K562 (cell line): ENCODE results near the gene CDSN. TPM values are rescaled to one million over a fixed set of nuclear protein-coding genes. Genes with fewer than 3 reads are reported as not detected.

Experiments
- ATAC-seq: fragments of 200-7000 bp; cut with Tn5 transposase; 3 replicates; pipeline ENCODE4 v1.9.1; 2020; ENCODE audit warnings: moderate library complexity
- Bru-seq: library from RNA; stranded (reverse); fragments of 400-500 nt; gene quantifications from one replicate; lab custom pipeline; 2021; lab: Mats Ljungman, UMichigan
- BruChase-seq, 2 experiments: library from RNA; stranded (reverse); fragments of 400-500 nt; gene quantifications; one replicate each; lab custom pipeline; 2021; lab: Mats Ljungman, UMichigan
- BruUV-seq: library from RNA; stranded (reverse); fragments of 400-500 nt; replicated peaks from 2 replicates; lab custom pipeline; 2021; lab: Mats Ljungman, UMichigan
- CTCF ChIA-PET: fragments of 300-600 bp; formaldehyde crosslinking; extraction: SDS; loops from one replicate; lab custom pipeline; 2021; ENCODE audit warnings: low intra/inter-chr PET ratio; lab: Yijun Ruan, JAX
- POLR2A ChIA-PET: fragments of 300-600, 350-650 bp; sonication (Branson Sonifier 250); formaldehyde crosslinking; extraction: SDS; loops from one replicate; lab custom pipeline; 2021; ENCODE audit warnings: antibody characterized with exemption, inconsistent platforms; lab: Yijun Ruan, JAX
- DNase-seq, 4 experiments: peaks; one replicate each; pipeline versions ENCODE4 v3.0.0 to v3.0.0-alpha.2; 2011 to 2018; ENCODE audit warnings: low spot score in 3 of 4, mixed read lengths in 3 of 4; ENCODE audit errors: extremely low read depth in 1 of 4
- FAIRE-seq: peaks from 2 replicates; lab custom pipeline; 2011; peaks lifted over from hg19 to GRCh38; lab: Jason Lieb, UNC
- H2AFZ ChIP-seq: 2 replicates; pipeline ENCODE4 v1.6.0; 2011; ENCODE audit warnings: low read depth, low read length, control low read depth, inconsistent platforms
- H3K27ac ChIP-seq: fragments of 200-600 bp; 3 replicates; pipeline ENCODE4 v1.8.0; 2011; ENCODE audit warnings: low read depth, mild to moderate bottlenecking, control low read depth, inconsistent platforms, low read length, moderate library complexity, mixed read lengths; ENCODE audit errors: extremely low read depth
- H3K27me3 ChIP-seq, 2 experiments: fragments of 300-600 bp in 1 of 2; 2 replicates in 1 of 2; 3 replicates in 1 of 2; pipeline versions ENCODE4 v1.6.0 to v1.8.0; 2011; ENCODE audit warnings: inconsistent platforms in 2 of 2, low read length in 2 of 2, mild to moderate bottlenecking in 1 of 2, mixed read lengths in 1 of 2, moderate library complexity in 1 of 2; ENCODE audit not compliant: control insufficient read depth in 2 of 2, insufficient read depth in 2 of 2
- H3K36me3 ChIP-seq: fragments of 300-600 bp; 3 replicates; pipeline ENCODE4 v1.8.0; 2011; ENCODE audit warnings: mild to moderate bottlenecking, low read length, inconsistent platforms; ENCODE audit not compliant: control insufficient read depth, insufficient read depth
- H3K4me1 ChIP-seq, 2 experiments: fragments of 200-600 bp in 1 of 2; replicated peaks in 1 of 2; 2 replicates in 1 of 2; 3 replicates in 1 of 2; pipeline versions ENCODE4 v1.5.1 to v1.8.0; 2011; ENCODE audit warnings: inconsistent platforms in 2 of 2, low read length in 2 of 2, mild to moderate bottlenecking in 1 of 2, mixed read lengths in 1 of 2, moderate library complexity in 1 of 2; ENCODE audit not compliant: control insufficient read depth in 2 of 2, insufficient read depth in 2 of 2
- H3K4me2 ChIP-seq: 2 replicates; pipeline ENCODE4 v1.6.1; 2011; ENCODE audit warnings: low read length, control low read depth, inconsistent platforms, mixed read lengths; ENCODE audit not compliant: insufficient read depth
- H3K4me3 ChIP-seq: fragments of 200-600 bp; sonication (generic), shearing (Covaris generic); 2 replicates; pipeline ENCODE4 v1.5.1; 2016; ENCODE audit warnings: control low read depth, inconsistent platforms
- H3K79me2 ChIP-seq: fragments of 200-600 bp; 3 replicates; pipeline ENCODE4 v1.8.0; 2011; ENCODE audit warnings: low read length, inconsistent platforms; ENCODE audit not compliant: control insufficient read depth, insufficient read depth
- H3K9ac ChIP-seq, 2 experiments: 2 replicates each; pipeline versions ENCODE4 v1.6.0 to v1.6.1; 2011; ENCODE audit warnings: low read depth in 2 of 2, low read length in 2 of 2, control low read depth in 1 of 2, inconsistent platforms in 1 of 2, mild to moderate bottlenecking in 1 of 2, mixed read lengths in 1 of 2; ENCODE audit not compliant: insufficient read depth in 1 of 2
- H3K9me1 ChIP-seq: one replicate; pipeline ENCODE4 v1.6.0; 2011; ENCODE audit warnings: inconsistent platforms, mild to moderate bottlenecking, low read length, moderate library complexity; ENCODE audit not compliant: control insufficient read depth, insufficient read depth
- H3K9me3 ChIP-seq: replicated peaks from 2 replicates; pipeline ENCODE4 v1.5.1; 2011; ENCODE audit warnings: low read depth, low read length, inconsistent platforms; ENCODE audit not compliant: control insufficient read depth, insufficient read depth
- H4K20me1 ChIP-seq: replicated peaks from 2 replicates; pipeline ENCODE4 v1.6.1; 2011; ENCODE audit warnings: low read length, inconsistent platforms, mixed read lengths; ENCODE audit not compliant: control insufficient read depth, insufficient read depth
- CBFB ChIP-seq: sonication (generic); formaldehyde crosslinking; IDR thresholded peaks from 2 replicates; pipeline ENCODE4 v1.4.0; 2020; ENCODE audit warnings: mild to moderate bottlenecking, missing genetic modification reagents
- E2F8 ChIP-seq: fragments of 450-650 bp; IDR thresholded peaks from 2 replicates; pipeline ENCODE4 v1.7.1; 2018; ENCODE audit warnings: mild to moderate bottlenecking, low read depth; ENCODE audit not compliant: partially characterized antibody
- FOXJ2 ChIP-seq: fragments of 200-800 bp; sonication (Bioruptor generic); IDR thresholded peaks from 2 replicates; pipeline ENCODE4 v1.6.1; 2016; ENCODE audit warnings: missing genetic modification characterization, missing compliant biosample characterization
- FOXJ3 ChIP-seq: sonication (generic); formaldehyde crosslinking; IDR thresholded peaks from 2 replicates; pipeline ENCODE4 v1.4.0; 2020; ENCODE audit warnings: mild to moderate bottlenecking, missing genetic modification reagents
- KAT7 ChIP-seq: sonication (generic); formaldehyde crosslinking; IDR thresholded peaks from 2 replicates; pipeline ENCODE4 v1.8.0; 2022; ENCODE audit warnings: missing genetic modification reagents, mild to moderate bottlenecking, borderline replicate concordance
- MTA3 ChIP-seq: fragments of 450-650 bp; formaldehyde crosslinking; IDR thresholded peaks from 2 replicates; pipeline ENCODE4 v1.6.1; 2017; ENCODE audit warnings: mild to moderate bottlenecking, borderline replicate concordance
- PATZ1 ChIP-seq: fragments of 250-450 bp; sonication (Bioruptor Pico); IDR thresholded peaks from 2 replicates; pipeline ENCODE4 v1.5.0; 2020; ENCODE audit warnings: mild to moderate bottlenecking, borderline replicate concordance
- SETDB1 ChIP-seq: IDR thresholded peaks from one replicate; pipeline ENCODE4 v1.6.1; 2012; ENCODE audit warnings: low read length, control low read depth, inconsistent platforms
- SMC3 ChIP-seq: conservative IDR thresholded peaks from 2 replicates; pipeline ENCODE4 v1.6.1; 2011; ENCODE audit warnings: low read depth, low read length, improper control_type of control experiment; ENCODE audit not compliant: insufficient read depth
- STAT5A ChIP-seq: IDR thresholded peaks from 2 replicates; pipeline ENCODE4 v1.6.1; 2012; ENCODE audit warnings: low read length, inconsistent platforms, borderline replicate concordance
- TSC22D4 ChIP-seq: fragments of 450-650 bp; IDR thresholded peaks from 2 replicates; pipeline ENCODE4 v1.6.1; 2016; ENCODE audit warnings: missing genetic modification characterization, missing biosample characterization, control low read depth
- YBX1 ChIP-seq: fragments of 450-650 bp; IDR thresholded peaks from 2 replicates; pipeline ENCODE4 v1.7.1; 2016; ENCODE audit warnings: mild to moderate bottlenecking
- ZC3H11A ChIP-seq: IDR thresholded peaks from 2 replicates; pipeline ENCODE4 v1.6.1; 2012; ENCODE audit warnings: low read depth, low read length, improper control_type of control experiment
- WGBS: fragments of 100-300 bp; shearing (Covaris generic); methylation state at CpG from one replicate; pipeline ENCODE4 v1.1.6; 2016; ENCODE audit warnings: low coverage, mixed read lengths; ENCODE audit not compliant: insufficient coverage; ENCODE audit errors: missing lambda C conversion rate; 5-methylcytosine and 5-hydroxymethylcytosine counted together
- in situ Hi-C: fragments of 300-500 bp; cut with MboI; formaldehyde crosslinking; loops from 4 replicates; pipeline ENCODE4 v1.15.0; 2018; ENCODE audit warnings: inconsistent platforms, mixed read lengths
- intact Hi-C: fragments of 100-400 bp; cut with micrococcal nuclease; formaldehyde crosslinking; loops from 2 replicates; pipeline ENCODE4 v1.14.2; 2022
- long read RNA-seq, 3 experiments: library from polyadenylated mRNA in 2 of 3; library from RNA in 1 of 3; unstranded in 2 of 3; stranded (forward) in 1 of 3; transcript quantifications; one replicate each; pipeline ENCODE4 v2.0.0, GENCODE V29; 2019 to 2022
- polyA minus RNA-seq, 3 experiments: library from RNA; depleted of rRNA, polyadenylated mRNA; stranded (reverse); fragments of >200 nt; gene quantifications; 2 replicates each; pipeline ENCODE4 v1.2.3, GENCODE V29; 2011
- polyA plus RNA-seq, 8 experiments: library from polyadenylated mRNA; depleted of rRNA in 4 of 8; stranded (reverse) in 5 of 8; unstranded in 3 of 8; fragments of >200 nt; fragmentation: Nextera tagmentation in 2 of 8; fragmentation: Illumina TruSeq in 1 of 8; extraction: Ambion mirVana in 2 of 8; extraction: Trizol in 1 of 8; gene quantifications; 2 replicates each; pipeline versions ENCODE4 v1.2.1 to v1.2.3, GENCODE V29; 2011 to 2014; ENCODE audit warnings: inconsistent platforms in 1 of 8, missing spikeins in 1 of 8
- total RNA-seq, 7 experiments: library from RNA; depleted of rRNA in 6 of 7; stranded (reverse); fragments of >200 nt in 6 of 7; fragmentation: Illumina TruSeq in 2 of 7; extraction: Trizol in 2 of 7; gene quantifications; 2 replicates each; pipeline versions ENCODE4 v1.2.1 to v1.2.3, GENCODE V29; 2011 to 2021; ENCODE audit warnings: low replicate concordance in 1 of 7

The CDSN gene
- total RNA-seq (2011; cell fraction: chromatin; rRNA removed; ENCODE audit: low replicate concordance), result not detected in 2 replicates
- not detected in 2 replicates for total RNA-seq (2011; cell fraction: nucleolus; rRNA removed)
- total RNA-seq (2011; cell fraction: nucleoplasm; rRNA removed), result not detected in 2 replicates
- total RNA-seq (2014; rRNA removed) (not detected in 2 replicates), total RNA-seq (2014; rRNA removed; fragmentation: Illumina TruSeq; extraction: Trizol) (not detected in 2 replicates), total RNA-seq (2015; rRNA removed; fragmentation: Illumina TruSeq; extraction: Trizol) (not detected in 2 replicates), total RNA-seq (2021) (not detected in 2 replicates), polyA plus RNA-seq (2011; rRNA removed) (not detected in 2 replicates), polyA plus RNA-seq (2014; fragmentation: Illumina TruSeq; extraction: Trizol) (not detected in 2 replicates), polyA plus RNA-seq (2014; fragmentation: Nextera tagmentation; extraction: Ambion mirVana) (not detected), polyA plus RNA-seq (2014; rRNA removed) (not detected in 2 replicates), polyA minus RNA-seq (2011; rRNA and poly(A)+ RNA removed) (not detected in 2 replicates), Bru-seq, nascent RNA (not detected), BruChase-seq, experiment 1, labeled RNA remaining after a 2-hour chase (not detected), BruChase-seq, experiment 2, labeled RNA remaining after a 6-hour chase (not detected)
- not detected in 2 replicates for polyA plus RNA-seq (2011; cell fraction: cytosol; rRNA removed)
- not detected in 2 replicates for polyA plus RNA-seq (2011; cell fraction: nucleus; rRNA removed)
- polyA plus RNA-seq (2012), result not detected in 2 replicates
- not detected in 2 replicates for polyA minus RNA-seq (2011; cell fraction: cytosol; rRNA and poly(A)+ RNA removed)
- not detected in 2 replicates for polyA minus RNA-seq (2011; cell fraction: nucleus; rRNA and poly(A)+ RNA removed)
- long read RNA-seq, experiment 1, result 0 reads
- long read RNA-seq, experiment 2, result 0 reads
- long read RNA-seq, experiment 3, result 0 reads

- Histone ChIP-seq H3K27me3 (peaks cover 52 to 86% of the 10 kb centered on the region in 2 experiments), H3K36me3 (no peaks in the 10 kb centered on the region), H3K79me2 (no peaks in the 10 kb centered on the region), H3K4me3 (no peak within 1 kb of the TSS), H3K27ac (no peak within 1 kb of the TSS), H3K9me1 (no peaks in the 10 kb centered on the region), H3K4me1 (peaks cover 0 to 16% of the 10 kb centered on the region in 2 experiments; a peak in 3 of 5 replicates), H3K4me2 (no peak within 1 kb of the TSS), H2AFZ (no peak within 1 kb of the TSS), H3K9me3 (no peaks in the 10 kb centered on the region), H3K9ac (peak within 1 kb of the TSS in 1 of 2 experiments; percentile 6; a peak in 1 of 4 replicates), H4K20me1 (peaks cover 3% of the 10 kb centered on the region; the same call in 1 of the 2 replicates)
- in situ Hi-C loops (no loop called here), intact Hi-C loops (no loop called here)
- under 1% methylated on average over 26 of the region's 26 CpGs for WGBS
- ChIA-PET CTCF (no interaction called here), POLR2A (interaction anchor here (0.7 kb wide), 1 partner anchor 38 kb away, joined by 3 read pairs; no protein-coding TSS in a partner anchor)
- BruUV-seq, result no TSS peak
- DNase-seq (no peak), FAIRE-seq (no peak), ATAC-seq (no peak)
- TF ChIP-seq YBX1, result no peak
- TF ChIP-seq TSC22D4 (tag), result no peak
- no peak for TF ChIP-seq FOXJ2 (tag)
- TF ChIP-seq E2F8, result no peak
- TF ChIP-seq KAT7 (CRISPR knock-in tag), result no peak
- no peak for TF ChIP-seq CBFB (CRISPR knock-in tag)
- no peak for TF ChIP-seq SETDB1
- TF ChIP-seq ZC3H11A, result no peak
- no peak for TF ChIP-seq SMC3
- no peak for TF ChIP-seq STAT5A
- TF ChIP-seq PATZ1 (CRISPR knock-in tag), result no peak
- TF ChIP-seq FOXJ3 (CRISPR knock-in tag), result no peak
- no peak for TF ChIP-seq MTA3
Measured at GRCh38 chr6:31120151-31120915, at the start of gene CDSN. CDSN (minus strand) TSS chr6:31120446; CDS start chr6:31120419, 27 bp downstream.
